Measurements from ENCODE around the gene ALG6.
A peak's percentile ranks its signal among the peaks of the same experiment; 100 is the strongest.

The ALG6 gene

GRCh38 chr1:63453232-63453631, 85.8 kb downstream of the ALG6 start:
- no peak for TF ChIP-seq RAD21 (IDR thresholded peaks at IDR 0.05; ENCODE audit: low read depth)
- no peak for TF ChIP-seq EGR1 (IDR thresholded peaks at IDR 0.05)
- TF ChIP-seq TAF1 (IDR thresholded peaks at IDR 0.05; ENCODE audit: low read depth): no peak

- TF ChIP-seq RAD21 (IDR thresholded peaks at IDR 0.05; ENCODE audit: low read depth): peak; percentile 9; the same call in 1 of the 2 replicates
- TF ChIP-seq FOXM1 (IDR thresholded peaks at IDR 0.05; ENCODE audit: borderline replicate concordance, low read depth): no peak
Measured at GRCh38 chr1:63454269-63454668, 86.8 kb downstream of the ALG6 start.

DNA sequence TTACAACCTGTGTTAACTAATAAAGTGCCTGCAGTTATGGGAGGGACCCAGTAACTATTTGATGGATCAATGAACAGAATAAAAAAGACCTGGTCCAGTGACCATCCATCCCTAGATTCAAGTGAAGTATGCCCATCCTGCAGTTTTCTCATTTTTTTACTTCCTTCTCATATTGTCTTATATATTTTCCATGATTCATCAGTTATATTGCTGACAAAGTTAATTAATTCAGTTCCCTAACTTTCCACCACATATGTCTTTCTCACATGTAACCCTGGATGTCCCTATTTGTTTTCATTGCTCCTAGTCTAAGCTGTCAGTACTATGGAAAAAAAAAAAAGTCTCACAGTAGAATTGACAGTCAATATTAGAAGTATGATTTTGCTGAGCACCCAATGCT, 91.3 kb downstream of the ALG6 start:
- TF ChIP-seq MAX (IDR thresholded peaks at IDR 0.05) (no peak), REST (IDR thresholded peaks at IDR 0.05; ENCODE audit: low read depth) (no peak), EP300 (IDR thresholded peaks at IDR 0.05; ENCODE audit: borderline replicate concordance) (no peak), CEBPB (IDR thresholded peaks at IDR 0.05) (no peak), RAD21 (IDR thresholded peaks at IDR 0.05; ENCODE audit: low read depth) (no peak)

DNA sequence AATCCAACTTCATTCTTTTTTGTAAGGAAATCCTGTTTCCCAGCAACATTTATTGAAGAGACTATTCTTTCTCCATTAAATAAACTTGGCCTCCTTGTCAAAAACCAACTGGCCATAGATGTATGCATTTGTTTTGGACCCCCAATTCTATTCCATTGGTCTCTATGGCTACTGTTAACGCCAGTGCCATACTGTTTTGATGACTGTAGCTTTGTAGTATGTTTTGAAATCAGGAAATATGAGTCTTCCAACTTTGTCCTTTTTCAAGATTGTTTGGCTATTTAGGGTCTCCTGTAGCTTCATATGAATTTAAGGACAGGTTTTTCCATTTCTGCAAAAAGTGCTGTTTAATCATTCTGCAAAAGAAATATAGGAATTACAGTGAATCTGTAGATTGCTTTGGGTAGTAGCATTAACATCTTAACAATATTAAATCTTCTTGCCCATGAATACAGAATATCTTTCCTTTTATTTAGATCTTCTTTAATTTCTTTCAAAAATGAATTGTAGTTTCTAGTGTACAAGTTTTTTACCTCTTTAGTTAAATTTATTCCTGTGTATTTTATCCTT, 94.3 kb downstream of the ALG6 start:
- TF ChIP-seq CEBPB (IDR thresholded peaks at IDR 0.05) (no peak), TAF1 (IDR thresholded peaks at IDR 0.05; ENCODE audit: low read depth) (no peak), YY1 (IDR thresholded peaks at IDR 0.05; ENCODE audit: low read depth) (no peak), TCF12 (IDR thresholded peaks at IDR 0.05; ENCODE audit: low read depth) (no peak), EP300 (IDR thresholded peaks at IDR 0.05; ENCODE audit: borderline replicate concordance) (no peak), RAD21 (IDR thresholded peaks at IDR 0.05; ENCODE audit: low read depth) (no peak), TEAD4 (IDR thresholded peaks at IDR 0.05) (no peak), NFIC (IDR thresholded peaks at IDR 0.05) (no peak), EGR1 (IDR thresholded peaks at IDR 0.05) (no peak), CREB1 (IDR thresholded peaks at IDR 0.05; ENCODE audit: low read depth) (no peak), MAX (IDR thresholded peaks at IDR 0.05) (no peak), REST (IDR thresholded peaks at IDR 0.05; ENCODE audit: low read depth) (no peak), FOXM1 (IDR thresholded peaks at IDR 0.05; ENCODE audit: borderline replicate concordance, low read depth) (no peak)
- TF ChIP-seq, protein P1, sequence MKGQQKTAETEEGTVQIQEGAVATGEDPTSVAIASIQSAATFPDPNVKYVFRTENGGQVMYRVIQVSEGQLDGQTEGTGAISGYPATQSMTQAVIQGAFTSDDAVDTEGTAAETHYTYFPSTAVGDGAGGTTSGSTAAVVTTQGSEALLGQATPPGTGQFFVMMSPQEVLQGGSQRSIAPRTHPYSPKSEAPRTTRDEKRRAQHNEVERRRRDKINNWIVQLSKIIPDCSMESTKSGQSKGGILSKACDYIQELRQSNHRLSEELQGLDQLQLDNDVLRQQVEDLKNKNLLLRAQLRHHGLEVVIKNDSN (IDR thresholded peaks at IDR 0.05): no peak

- TF ChIP-seq ZBTB7A (IDR thresholded peaks at IDR 0.05; ENCODE audit: low read depth): no peak
Measured at GRCh38 chr1:63463248-63463647, 95.8 kb downstream of the ALG6 start.

DNA sequence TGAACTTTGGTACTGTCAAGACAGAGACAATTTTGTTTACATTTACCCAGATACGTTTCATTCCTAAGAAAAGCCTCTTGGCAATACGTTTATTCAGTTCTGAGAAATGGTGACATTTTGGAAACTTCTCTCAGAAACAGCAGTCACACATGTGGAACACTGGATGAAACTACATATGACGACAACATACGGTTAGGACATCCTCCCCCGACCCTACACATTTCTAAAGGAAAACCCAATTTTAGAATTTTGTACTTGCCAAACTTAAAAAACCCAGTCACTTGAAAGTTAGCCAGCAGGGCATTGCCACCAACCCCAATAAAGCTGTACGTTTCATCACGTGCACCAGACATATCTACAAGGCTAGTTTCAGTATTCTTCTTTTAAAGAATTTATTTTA, 98.8 kb downstream of the ALG6 start:
- TF ChIP-seq TCF12 (IDR thresholded peaks at IDR 0.05; ENCODE audit: low read depth) (no peak), EP300 (IDR thresholded peaks at IDR 0.05; ENCODE audit: borderline replicate concordance) (no peak), NFIC (IDR thresholded peaks at IDR 0.05) (no peak), FOXM1 (IDR thresholded peaks at IDR 0.05; ENCODE audit: borderline replicate concordance, low read depth) (no peak), CEBPB (IDR thresholded peaks at IDR 0.05) (no peak), YY1 (IDR thresholded peaks at IDR 0.05; ENCODE audit: low read depth) (no peak)
- TF ChIP-seq, protein P1 (IDR thresholded peaks at IDR 0.05): no peak

- peak; percentile 26; the same call in 1 of the 2 replicates for TF ChIP-seq RAD21 (IDR thresholded peaks at IDR 0.05; ENCODE audit: low read depth)
- TF ChIP-seq CREB1 (IDR thresholded peaks at IDR 0.05; ENCODE audit: low read depth): no peak
- no peak for TF ChIP-seq NFIC (IDR thresholded peaks at IDR 0.05)
Measured at GRCh38 chr1:63466759-63467158, 99.3 kb downstream of the ALG6 start.

All from Ishikawa (cell line).